Ascending aorta (tissue), 2 donors: ENCODE measurements around the gene ADCK2. TPM values are rescaled to one million over a fixed set of nuclear protein-coding genes. Genes with fewer than 3 reads are reported as not detected.

ENCODE experiments used
- DNase-seq, 2 donors: peaks; one replicate each; pipeline ENCODE4 v3.0.0-alpha.2; 2019; ENCODE audit warnings: low spot score in 2 of 2
- H3K27ac ChIP-seq, 2 donors: fragments of 200-600 bp; sonication (generic); one replicate each; pipeline ENCODE4 v1.5.1; 2016 to 2017; ENCODE audit warnings: mild to moderate bottlenecking in 1 of 2
- H3K27me3 ChIP-seq: fragments of 200-600 bp; sonication (generic); one replicate; pipeline ENCODE4 v1.5.1; 2017
- H3K36me3 ChIP-seq, 2 donors: fragments of 200-600 bp; sonication (generic); one replicate each; pipeline ENCODE4 v1.5.1; 2016
- H3K4me1 ChIP-seq, 2 donors: fragments of 200-600 bp; sonication (generic); one replicate each; pipeline ENCODE4 v1.5.1; 2016 to 2017; ENCODE audit warnings: mild to moderate bottlenecking in 1 of 2
- H3K4me3 ChIP-seq, 2 donors: fragments of 200-600 bp; sonication (generic); one replicate each; pipeline ENCODE4 v1.5.1; 2016 to 2017; ENCODE audit warnings: mild to moderate bottlenecking in 1 of 2
- H3K9me3 ChIP-seq, 2 donors: fragments of 200-600 bp; sonication (generic); one replicate each; pipeline ENCODE4 v1.5.1; 2016
- intact Hi-C: fragments of 100-400 bp; cut with DNase I; formaldehyde crosslinking; loops from one replicate; pipeline ENCODE4 v1.15.1; 2023
- total RNA-seq: library from RNA; depleted of rRNA; stranded (reverse); fragments of >200 nt; gene quantifications from one replicate; pipeline ENCODE4 v1.1.0, GENCODE V29; 2016
- TF ChIP-seq, protein P1 (sequence below), 3 experiments: fragments of 200-600 bp in 2 of 3; fragments of 450-650 bp in 1 of 3; sonication (generic) in 2 of 3; IDR thresholded peaks; one replicate each; pipeline ENCODE4 v1.5.1; 2016 to 2019; ENCODE audit warnings: antibody characterized with exemption in 3 of 3, mild to moderate bottlenecking in 1 of 3, moderate library complexity in 1 of 3

ADCK2 gene
- total RNA-seq, 1 donor from 2014 or later = 46.1 TPM

DNA sequence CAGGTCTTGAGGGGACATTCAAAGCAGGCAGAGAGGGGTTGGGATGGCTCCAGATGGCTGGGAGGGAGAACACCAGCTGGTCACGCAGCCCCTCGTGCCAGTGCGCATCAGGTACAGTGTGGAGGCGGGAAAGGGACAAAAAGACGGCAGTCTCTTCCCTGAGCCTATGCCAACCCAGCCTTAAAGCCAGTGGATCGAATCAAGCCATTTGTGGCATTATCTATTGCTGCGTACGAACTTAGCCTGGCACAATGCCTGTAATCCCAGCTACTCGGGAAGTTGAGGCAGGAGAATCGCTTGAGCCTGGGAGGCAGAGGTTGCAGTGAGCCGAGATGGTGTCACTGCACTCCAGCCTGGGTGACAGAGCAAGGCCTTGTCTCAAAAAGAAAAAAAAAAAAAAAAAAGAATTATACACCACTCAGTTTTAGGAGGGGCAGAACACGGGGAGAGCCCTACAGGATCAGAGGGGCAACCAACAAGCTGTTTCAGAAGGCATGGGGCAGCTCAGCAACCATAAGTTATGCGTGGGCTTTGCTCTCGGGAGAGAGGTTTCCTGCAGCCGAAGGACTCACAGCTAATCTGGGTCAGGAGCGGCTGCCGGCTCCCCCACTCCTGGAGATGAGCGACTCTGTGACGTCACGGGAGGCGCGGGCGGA lies 23.4 kb downstream of the ADCK2 start:
- Histone ChIP-seq H3K36me3 (peaks cover 0 to 11% of the 10 kb centered on the region in 2 donors), H3K27me3 (no peaks in the 10 kb centered on the region), H3K27ac (peak overlapping the region; percentile 80 to 89), H3K9me3 (no peaks in the 10 kb centered on the region), H3K4me3 (peak overlapping the region; percentile 62 to 74), H3K4me1 (peaks cover 0 to 13% of the 10 kb centered on the region in 2 donors)
- DNase-seq = peak; percentile 87 to 98
- TF ChIP-seq, protein P1, sequence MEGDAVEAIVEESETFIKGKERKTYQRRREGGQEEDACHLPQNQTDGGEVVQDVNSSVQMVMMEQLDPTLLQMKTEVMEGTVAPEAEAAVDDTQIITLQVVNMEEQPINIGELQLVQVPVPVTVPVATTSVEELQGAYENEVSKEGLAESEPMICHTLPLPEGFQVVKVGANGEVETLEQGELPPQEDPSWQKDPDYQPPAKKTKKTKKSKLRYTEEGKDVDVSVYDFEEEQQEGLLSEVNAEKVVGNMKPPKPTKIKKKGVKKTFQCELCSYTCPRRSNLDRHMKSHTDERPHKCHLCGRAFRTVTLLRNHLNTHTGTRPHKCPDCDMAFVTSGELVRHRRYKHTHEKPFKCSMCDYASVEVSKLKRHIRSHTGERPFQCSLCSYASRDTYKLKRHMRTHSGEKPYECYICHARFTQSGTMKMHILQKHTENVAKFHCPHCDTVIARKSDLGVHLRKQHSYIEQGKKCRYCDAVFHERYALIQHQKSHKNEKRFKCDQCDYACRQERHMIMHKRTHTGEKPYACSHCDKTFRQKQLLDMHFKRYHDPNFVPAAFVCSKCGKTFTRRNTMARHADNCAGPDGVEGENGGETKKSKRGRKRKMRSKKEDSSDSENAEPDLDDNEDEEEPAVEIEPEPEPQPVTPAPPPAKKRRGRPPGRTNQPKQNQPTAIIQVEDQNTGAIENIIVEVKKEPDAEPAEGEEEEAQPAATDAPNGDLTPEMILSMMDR (IDR thresholded peaks at IDR 0.05) = no peak
- intact Hi-C loops = loop anchor here (1.0 to 2.0 kb wide), 3 partner anchors 21 to 319 kb away; partner anchors contain the start of genes BRAF and MRPS33

DNA sequence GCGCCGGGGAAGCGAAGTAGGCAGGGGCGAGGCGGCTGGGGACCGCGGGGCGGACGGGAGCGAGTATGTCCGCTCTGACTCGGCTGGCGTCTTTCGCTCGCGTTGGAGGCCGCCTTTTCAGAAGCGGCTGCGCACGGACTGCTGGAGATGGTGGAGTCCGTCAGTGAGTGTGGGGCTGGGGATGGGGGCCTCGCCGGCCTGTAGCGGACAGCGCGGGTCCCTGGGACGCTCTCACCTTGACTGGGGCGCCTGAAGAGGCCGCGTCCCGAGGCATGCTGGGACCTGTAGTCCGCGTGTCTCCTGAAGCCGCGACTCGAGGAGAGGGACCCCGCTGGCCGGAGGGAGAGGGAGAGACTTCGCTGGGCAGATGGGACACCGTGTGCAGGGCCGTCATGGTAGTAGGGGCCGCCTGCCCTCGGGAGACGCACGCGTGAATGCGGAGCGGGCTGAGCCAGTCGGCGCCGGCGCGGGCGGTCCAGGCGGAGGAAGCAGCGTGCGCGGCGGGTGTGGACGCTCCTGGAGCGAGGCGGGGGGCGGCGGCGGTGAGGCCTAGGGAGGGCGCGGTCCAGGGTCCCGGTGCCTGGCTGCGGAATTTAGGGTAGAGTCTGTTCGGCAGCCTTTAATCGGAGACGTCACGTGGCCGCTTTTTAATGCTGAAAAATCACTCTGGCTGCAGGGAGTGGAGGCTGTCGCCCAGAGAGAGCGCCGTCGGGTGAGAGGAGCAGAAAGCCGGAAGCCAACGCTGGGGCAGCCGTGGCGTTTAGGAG lies 24.1 kb downstream of the ADCK2 start, which contains the start of gene NDUFB2:
NDUFB2 (plus strand) TSS at position 29 of the 767 bp plus-strand sequence; CDS start at position 66, 37 bp downstream.
- Histone ChIP-seq H3K27me3 (no peaks in the 10 kb centered on the region), H3K9me3 (no peaks in the 10 kb centered on the region), H3K27ac (peak within 1 kb of the TSS; percentile 80 to 89), H3K36me3 (peaks cover 0 to 6% of the 10 kb centered on the region in 2 donors), H3K4me1 (peaks cover 0 to 13% of the 10 kb centered on the region in 2 donors), H3K4me3 (peak within 1 kb of the TSS; percentile 62 to 74)
- TF ChIP-seq, protein P1 (IDR thresholded peaks at IDR 0.05) = no peak
- intact Hi-C loops = loop anchor here (1.0 to 2.0 kb wide), 3 partner anchors 22 to 318 kb away; partner anchors contain the start of genes BRAF and MRPS33
- DNase-seq = peak in 1 of 2 donors; percentile 77

DNA sequence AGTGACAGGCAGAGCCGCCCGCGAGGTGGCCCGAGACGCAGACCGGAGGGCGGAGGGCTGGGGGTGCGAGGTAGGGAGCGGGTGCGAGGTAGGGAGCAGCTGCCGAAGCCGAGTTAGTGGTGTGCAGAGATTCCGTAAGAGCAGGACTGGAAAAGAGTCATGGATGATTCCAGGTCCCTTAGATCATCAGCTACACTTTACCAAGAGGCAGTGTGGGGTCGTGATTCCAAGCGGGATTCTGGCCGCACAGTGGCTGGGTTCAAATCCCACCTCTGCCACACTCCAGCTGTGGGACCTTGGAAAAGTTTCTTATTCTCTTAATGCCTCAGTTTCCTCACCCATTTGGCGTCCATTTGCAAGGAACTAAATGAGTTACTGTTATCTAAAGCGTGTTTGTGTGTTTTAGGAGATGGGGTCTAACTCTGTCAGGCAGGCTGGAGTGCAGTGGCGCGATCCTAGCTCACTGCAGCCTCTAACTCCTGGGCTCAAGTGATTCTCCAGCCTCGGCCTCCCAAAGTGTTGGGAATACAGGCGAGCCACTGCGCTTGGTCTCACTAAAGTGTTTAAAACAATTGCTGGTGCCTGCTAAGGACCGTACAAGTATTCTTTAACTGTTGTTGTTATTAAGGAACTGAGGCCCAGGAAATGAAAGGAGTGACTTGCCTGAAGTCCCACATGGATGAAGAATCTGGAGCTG lies 24.9 kb downstream of the ADCK2 start:
- Histone ChIP-seq H3K4me1 (peaks cover 0 to 13% of the 10 kb centered on the region in 2 donors), H3K36me3 (peaks cover 0 to under 1% of the 10 kb centered on the region in 2 donors), H3K27ac (peak overlapping the region; percentile 80 to 89), H3K4me3 (peak overlapping the region; percentile 62 to 74), H3K27me3 (no peaks in the 10 kb centered on the region), H3K9me3 (no peaks in the 10 kb centered on the region)
- intact Hi-C loops = loop anchor here (2.0 kb wide), 1 partner anchor 317 kb away; the partner anchor contains the start of gene MRPS33
- DNase-seq = peak in 1 of 2 donors; percentile 37
- TF ChIP-seq, protein P1 (IDR thresholded peaks at IDR 0.05) = no peak

DNA sequence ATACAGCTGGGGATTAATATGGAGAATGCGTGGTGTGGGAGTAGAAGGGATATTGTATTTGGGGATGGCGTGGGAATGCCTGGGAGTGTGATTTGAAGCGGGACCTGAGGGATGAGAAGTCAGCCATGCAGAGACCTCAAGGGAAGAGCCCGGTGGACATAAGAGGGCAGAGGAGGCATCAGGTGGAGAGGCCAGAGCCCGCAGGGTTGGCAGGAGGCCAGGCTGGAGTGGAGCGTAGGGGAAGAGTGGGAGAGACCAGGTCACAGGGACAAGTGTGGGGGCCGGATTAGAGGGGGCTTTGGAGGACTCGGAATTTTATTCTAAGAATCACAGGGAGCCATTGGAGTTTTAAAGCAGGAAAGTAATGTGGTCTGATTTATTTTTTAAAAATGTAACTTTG lies 25.7 kb downstream of the ADCK2 start:
- TF ChIP-seq, protein P1 (IDR thresholded peaks at IDR 0.05) = no peak
- intact Hi-C loops = no loop called here
- no peaks in the 10 kb centered on the region for H3K27me3 ChIP-seq
- DNase-seq = peak in 1 of 2 donors; percentile 62
- H3K36me3 ChIP-seq = peaks cover 0 to 2% of the 10 kb centered on the region in 2 donors
- H3K9me3 ChIP-seq = no peaks in the 10 kb centered on the region
- no peak overlapping the region for H3K4me3 ChIP-seq
- H3K4me1 ChIP-seq = peaks cover 0 to 13% of the 10 kb centered on the region in 2 donors
- no peak overlapping the region for H3K27ac ChIP-seq

DNA sequence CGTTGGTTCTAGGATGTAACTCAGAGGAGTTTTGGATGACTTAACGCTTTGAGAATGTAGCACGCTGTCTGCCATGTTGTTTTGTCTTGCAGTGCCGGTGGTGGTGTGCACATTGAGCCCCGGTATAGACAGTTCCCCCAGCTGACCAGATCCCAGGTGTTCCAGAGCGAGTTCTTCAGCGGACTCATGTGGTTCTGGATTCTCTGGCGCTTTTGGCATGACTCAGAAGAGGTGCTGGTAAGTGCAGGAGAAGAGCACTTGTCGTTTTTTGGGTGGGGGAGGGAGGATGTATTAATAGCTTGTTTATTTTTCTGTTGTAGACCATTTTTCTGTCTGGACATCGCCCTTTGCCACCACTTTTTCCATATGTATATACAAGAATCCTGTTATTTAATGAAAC lies 30.0 kb downstream of the ADCK2 start:
- no peaks in the 10 kb centered on the region for H3K9me3 ChIP-seq
- peak in 1 of 2 donors; percentile 35 for DNase-seq
- H3K4me3 ChIP-seq = no peak overlapping the region
- no peak overlapping the region for H3K27ac ChIP-seq
- intact Hi-C loops = no loop called here
- TF ChIP-seq, protein P1 (IDR thresholded peaks at IDR 0.05) = no peak
- H3K4me1 ChIP-seq = peaks cover 0 to 7% of the 10 kb centered on the region in 2 donors
- peaks cover 19 to 29% of the 10 kb centered on the region in 2 donors for H3K36me3 ChIP-seq
- no peaks in the 10 kb centered on the region for H3K27me3 ChIP-seq
